ENCODE data around the gene B3GNT5.

Gene B3GNT5

DNA sequence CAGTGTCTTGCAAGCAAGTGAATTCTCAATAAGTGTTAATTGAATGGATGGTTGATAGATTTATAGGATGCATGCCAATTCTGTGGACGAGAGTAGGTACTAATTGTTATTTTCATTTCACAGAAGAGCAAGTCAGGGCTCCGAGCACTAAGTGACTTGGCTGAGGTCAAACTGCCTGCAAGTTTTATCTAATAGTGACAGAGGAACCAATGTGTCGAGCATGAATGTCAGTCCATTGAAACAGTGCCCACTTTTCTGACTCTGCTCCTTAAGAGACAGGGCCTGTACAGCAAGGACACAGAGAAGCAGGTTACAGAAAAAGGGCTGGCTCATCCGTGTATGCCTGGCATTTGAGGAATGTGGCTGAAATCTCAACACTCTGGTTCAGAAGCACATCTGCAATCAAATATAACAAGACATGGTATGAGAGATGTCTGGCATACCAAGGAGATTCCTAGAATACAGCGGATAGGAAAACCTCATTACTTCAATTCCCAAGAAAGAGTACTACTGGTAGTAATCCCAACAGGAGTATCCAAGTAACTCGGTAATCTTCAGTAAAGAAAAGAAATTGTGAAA lies 6.0 kb upstream of the B3GNT5 start:
- peaks cover 5% of the 10 kb centered on the region for H3K27me3 Mint-ChIP-seq (ENCODE audit: low read depth, poor library complexity)
- peaks cover 21% of the 10 kb centered on the region for H3K9me3 Mint-ChIP-seq
- H3K27ac Mint-ChIP-seq, result no peak overlapping the region
- TF ChIP-seq, protein P1, sequence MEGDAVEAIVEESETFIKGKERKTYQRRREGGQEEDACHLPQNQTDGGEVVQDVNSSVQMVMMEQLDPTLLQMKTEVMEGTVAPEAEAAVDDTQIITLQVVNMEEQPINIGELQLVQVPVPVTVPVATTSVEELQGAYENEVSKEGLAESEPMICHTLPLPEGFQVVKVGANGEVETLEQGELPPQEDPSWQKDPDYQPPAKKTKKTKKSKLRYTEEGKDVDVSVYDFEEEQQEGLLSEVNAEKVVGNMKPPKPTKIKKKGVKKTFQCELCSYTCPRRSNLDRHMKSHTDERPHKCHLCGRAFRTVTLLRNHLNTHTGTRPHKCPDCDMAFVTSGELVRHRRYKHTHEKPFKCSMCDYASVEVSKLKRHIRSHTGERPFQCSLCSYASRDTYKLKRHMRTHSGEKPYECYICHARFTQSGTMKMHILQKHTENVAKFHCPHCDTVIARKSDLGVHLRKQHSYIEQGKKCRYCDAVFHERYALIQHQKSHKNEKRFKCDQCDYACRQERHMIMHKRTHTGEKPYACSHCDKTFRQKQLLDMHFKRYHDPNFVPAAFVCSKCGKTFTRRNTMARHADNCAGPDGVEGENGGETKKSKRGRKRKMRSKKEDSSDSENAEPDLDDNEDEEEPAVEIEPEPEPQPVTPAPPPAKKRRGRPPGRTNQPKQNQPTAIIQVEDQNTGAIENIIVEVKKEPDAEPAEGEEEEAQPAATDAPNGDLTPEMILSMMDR (IDR thresholded peaks at IDR 0.05), result no peak
- no peak for DNase-seq
- H3K4me3 Mint-ChIP-seq, result no peak overlapping the region
- H3K36me3 Mint-ChIP-seq (ENCODE audit: low read depth), result peaks cover 1% of the 10 kb centered on the region
- peaks cover 8% of the 10 kb centered on the region for H3K4me1 Mint-ChIP-seq

DNA sequence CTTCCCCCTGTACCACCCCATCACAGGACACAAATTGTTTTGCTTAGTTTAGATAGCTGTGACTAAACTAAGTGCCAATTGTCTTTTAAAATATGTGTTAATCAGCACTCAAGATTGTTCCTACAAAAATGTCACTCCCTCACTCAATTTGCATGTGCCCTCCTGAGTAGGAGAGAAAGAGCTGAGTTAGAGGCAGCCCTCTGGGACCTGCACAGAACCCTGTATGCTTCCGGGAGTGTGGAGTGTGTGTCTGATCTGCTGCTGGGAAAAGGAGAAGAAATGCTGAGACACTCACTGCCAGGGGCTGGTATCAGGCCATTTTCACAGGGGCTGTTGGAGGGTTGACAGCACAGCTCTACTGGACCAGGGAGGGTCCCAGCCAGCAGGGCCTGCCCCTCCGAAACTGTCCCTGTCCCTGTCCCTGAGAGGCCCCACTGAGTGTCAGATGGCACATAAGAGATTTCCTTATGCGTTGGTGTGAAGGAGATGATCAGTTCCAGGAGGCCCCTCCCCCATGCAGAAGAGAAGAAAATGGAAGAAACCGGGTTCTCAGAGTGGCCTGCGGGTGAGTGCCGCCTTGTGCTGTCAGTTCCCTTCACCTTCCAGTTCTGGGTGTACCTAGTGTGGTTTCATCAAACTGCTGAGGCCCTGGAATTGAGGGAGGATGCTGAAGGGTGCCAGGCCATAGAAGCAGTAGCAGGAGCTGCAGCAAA lies 3.9 kb upstream of the B3GNT5 start:
- Mint-ChIP-seq H3K27me3 (ENCODE audit: low read depth, poor library complexity) (peaks cover 4% of the 10 kb centered on the region), H3K27ac (no peak overlapping the region)

DNA sequence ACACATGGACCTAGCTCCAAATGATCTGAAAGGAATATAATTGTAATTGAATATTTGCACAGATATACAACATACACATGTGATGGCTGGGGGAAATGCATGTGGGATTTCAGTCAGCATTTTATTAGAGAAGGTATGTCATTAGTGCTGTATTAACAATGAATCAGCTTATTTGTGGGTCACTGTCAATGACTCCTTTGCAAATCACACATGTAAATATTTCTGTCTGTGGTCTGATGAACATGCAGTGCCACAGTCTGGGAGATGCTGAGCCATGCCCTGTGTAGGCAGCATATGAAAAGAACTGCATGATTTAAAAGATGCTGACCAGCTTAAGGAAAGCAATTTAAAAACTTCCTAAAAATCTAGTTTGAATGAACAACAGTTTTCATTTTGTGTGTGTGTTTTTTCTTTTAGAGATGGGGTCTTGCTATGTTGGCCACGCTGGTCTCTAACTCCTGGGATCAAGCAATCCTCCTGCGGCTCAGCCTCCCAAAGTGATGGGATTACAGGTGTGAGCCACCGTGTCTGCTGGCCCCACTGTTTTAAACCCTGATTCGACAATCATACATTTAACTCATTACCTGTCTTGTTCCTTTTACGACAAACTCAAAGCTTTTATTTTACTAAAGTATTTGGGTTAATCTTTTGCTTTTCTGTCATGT lies 803 bp upstream of the B3GNT5 start:
- H3K27ac Mint-ChIP-seq, result no peak overlapping the region
- no peaks in the 10 kb centered on the region for H3K9me3 Mint-ChIP-seq
- H3K27me3 Mint-ChIP-seq (ENCODE audit: low read depth, poor library complexity), result peaks cover 7% of the 10 kb centered on the region
- peaks cover 13% of the 10 kb centered on the region for H3K36me3 Mint-ChIP-seq (ENCODE audit: low read depth)
- H3K4me3 Mint-ChIP-seq, result peak overlapping the region; percentile 86
- no peak for DNase-seq
- H3K4me1 Mint-ChIP-seq, result peaks cover 39% of the 10 kb centered on the region
- TF ChIP-seq, protein P1 (IDR thresholded peaks at IDR 0.05), result no peak

More for the DNA sequence above, 3.9 kb upstream of the B3GNT5 start:
- no peaks in the 10 kb centered on the region for H3K36me3 Mint-ChIP-seq (ENCODE audit: low read depth)
- DNase-seq, result no peak
- H3K9me3 Mint-ChIP-seq, result peaks cover 3% of the 10 kb centered on the region
- TF ChIP-seq, protein P1 (IDR thresholded peaks at IDR 0.05), result no peak
- peaks cover 13% of the 10 kb centered on the region for H3K4me1 Mint-ChIP-seq
- H3K4me3 Mint-ChIP-seq, result no peak overlapping the region

DNA sequence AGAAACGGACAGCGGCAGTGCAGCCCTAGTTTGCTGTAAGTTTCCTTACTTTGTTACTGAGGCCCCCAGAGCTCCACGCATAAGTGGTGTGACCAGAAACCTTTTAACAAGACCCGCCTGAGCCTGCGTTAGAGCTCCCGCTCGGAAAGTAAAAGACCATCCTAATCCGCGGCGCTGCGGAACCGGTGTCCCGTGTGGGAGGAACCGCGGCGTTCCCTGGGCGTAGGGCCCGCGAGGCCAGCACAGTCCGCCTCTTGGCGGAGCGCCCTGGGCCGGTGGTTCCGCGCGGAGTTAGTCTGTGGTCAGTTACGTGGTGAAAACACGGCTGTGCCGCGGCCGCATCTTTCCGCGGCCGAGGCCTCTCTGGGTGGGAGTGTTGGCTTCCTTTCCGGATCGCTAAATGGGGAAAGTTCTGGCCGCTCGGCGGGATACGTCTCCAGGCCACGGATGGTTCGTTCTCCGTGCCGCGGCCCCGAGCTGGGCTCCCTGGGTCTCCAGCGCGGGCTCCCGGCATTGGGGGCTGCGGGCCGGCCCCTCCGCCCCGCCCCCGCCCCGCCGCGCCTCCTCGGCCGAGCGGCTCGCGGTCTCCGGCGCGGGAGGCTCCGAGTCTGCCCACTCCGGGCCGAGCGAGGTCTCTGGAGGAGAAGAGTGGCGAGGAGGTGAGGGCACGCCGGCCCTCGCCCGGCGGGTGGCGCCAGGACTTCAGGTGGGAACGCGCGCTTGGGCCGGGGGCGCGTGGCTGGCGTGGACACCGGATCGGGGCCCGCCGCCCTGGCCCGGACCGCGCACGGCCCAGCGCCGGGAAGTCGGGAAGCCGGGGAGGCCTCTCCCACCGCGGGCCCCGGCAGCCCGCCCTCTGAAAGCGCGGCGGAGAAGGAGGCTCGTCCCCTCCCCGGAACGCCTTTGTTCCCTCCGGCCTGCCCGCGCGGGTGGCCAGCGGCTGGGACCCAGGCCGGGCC lies 754 bp downstream of the B3GNT5 start:
- no peak overlapping the region for H3K27ac Mint-ChIP-seq
- TF ChIP-seq, protein P1 (IDR thresholded peaks at IDR 0.05), result no peak
- H3K4me1 Mint-ChIP-seq, result peaks cover 42% of the 10 kb centered on the region

DNA sequence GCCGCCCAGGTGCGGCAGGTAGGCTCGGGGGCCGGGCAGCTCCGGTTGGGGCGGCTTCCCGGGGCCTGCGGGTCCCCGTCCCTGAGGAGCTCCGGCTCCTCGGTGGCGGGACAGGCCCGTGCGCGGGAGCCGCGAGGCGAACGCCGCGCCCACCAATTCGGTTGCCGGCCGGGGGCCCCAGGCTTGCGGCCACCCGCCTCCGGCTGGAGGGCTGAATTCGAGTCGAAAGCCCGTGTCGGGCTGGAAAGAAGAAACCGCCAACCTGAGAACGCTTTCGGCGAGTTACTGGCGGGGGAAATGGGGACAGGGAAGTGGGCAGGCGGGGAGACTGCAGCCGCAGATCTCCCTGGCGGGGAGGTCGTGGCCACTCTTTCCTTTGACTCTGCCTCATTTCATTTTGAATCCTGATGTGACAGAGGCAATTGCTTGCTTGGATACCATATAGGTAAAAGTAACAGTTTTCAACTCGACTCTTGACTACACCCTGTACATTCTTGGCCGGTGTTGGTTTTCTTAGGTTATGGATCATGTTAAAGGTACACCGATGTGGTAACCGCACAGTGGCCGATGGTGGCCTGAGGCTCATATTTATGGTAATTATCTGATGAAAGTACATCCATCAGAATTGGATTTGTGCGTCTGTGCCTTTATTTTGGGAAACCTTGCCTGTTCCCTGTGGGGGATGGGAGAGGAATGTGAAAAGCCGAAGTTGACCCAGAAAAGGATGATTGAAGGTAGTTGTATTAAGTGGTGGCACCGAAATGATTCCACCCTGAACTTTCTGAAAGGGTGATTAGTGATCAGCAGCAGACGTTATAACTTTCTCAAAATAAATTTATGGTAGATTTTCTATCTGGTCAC lies 1.7 kb downstream of the B3GNT5 start:
- Mint-ChIP-seq H3K27ac (peak overlapping the region; percentile 92), H3K4me1 (peaks cover 41% of the 10 kb centered on the region), H3K27me3 (ENCODE audit: low read depth, poor library complexity) (peaks cover 7% of the 10 kb centered on the region), H3K4me3 (peak overlapping the region; percentile 89), H3K36me3 (ENCODE audit: low read depth) (peaks cover 37% of the 10 kb centered on the region), H3K9me3 (no peaks in the 10 kb centered on the region)
- peak; percentile 53 for DNase-seq
- TF ChIP-seq, protein P1 (IDR thresholded peaks at IDR 0.05), result no peak

More for the DNA sequence above, 754 bp downstream of the B3GNT5 start:
- H3K36me3 Mint-ChIP-seq (ENCODE audit: low read depth), result peaks cover 29% of the 10 kb centered on the region
- H3K27me3 Mint-ChIP-seq (ENCODE audit: low read depth, poor library complexity), result peaks cover 7% of the 10 kb centered on the region
- no peaks in the 10 kb centered on the region for H3K9me3 Mint-ChIP-seq
- DNase-seq, result peak; percentile 64
- H3K4me3 Mint-ChIP-seq, result peak overlapping the region; percentile 86

Data from nephron progenitor cell (in vitro differentiated cells).